ENCODE results near the gene DIAPH2. TPM values are rescaled to one million over a fixed set of nuclear protein-coding genes. Genes with fewer than 3 reads are reported as not detected.

DIAPH2 gene
- total RNA-seq, 1 donor from 2014 or later = 34.7 TPM

DNA sequence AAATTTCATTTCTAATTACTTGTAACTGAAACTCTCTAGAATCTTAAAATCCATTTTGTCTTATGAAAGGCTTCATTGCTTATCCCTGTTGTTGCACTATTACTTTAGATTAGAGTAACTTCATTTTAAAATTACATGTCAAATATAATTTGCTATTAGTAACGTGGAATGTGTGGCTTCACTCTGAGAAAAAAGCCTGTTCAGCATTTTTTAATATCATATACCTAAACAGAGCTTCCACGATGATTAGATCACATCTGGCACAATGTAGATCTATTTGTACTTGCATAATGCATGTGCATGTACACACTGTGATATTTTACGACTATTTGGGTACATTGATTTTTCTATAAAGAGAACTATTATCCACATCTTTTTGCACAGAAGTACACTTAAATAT, 847.2 kb downstream of the DIAPH2 start:
- DNase-seq (ENCODE audit: extremely low read depth, low read depth, low spot score) = no peak

GRCh38 chrX:97538745-97539144, 854.1 kb downstream of the DIAPH2 start:
- no peak for DNase-seq (ENCODE audit: extremely low read depth, low read depth, low spot score)

DNA sequence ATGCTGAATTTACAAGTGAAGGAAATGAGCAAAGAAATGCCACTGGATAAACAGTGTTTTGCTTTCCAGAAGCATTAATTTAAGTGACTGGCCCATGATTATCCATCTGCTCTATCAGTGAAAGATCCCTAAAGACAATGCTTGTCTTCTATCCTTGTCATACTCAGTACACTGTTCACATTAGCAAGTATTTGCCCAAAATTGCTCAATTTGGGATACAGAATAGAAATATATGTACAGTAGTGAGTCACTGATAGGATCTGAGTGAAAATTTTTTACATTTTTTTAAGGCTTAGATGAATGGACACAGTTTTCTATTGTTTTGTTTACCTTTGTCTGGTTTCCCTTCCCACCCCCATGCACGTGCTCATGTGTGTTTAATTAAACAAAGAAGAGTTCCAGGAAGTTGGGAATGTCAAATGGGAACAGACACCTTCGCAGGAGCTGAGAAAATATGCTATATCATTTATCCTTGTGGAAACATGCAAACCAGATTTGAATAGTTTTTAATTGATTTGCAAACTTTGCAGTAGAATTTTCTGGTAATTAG, 855.4 kb downstream of the DIAPH2 start:
- DNase-seq (ENCODE audit: extremely low read depth, low read depth, low spot score) = no peak

GRCh38 chrX:97547877-97548578, 863.4 kb downstream of the DIAPH2 start:
- no peak for DNase-seq (ENCODE audit: extremely low read depth, low read depth, low spot score)

GRCh38 chrX:97551821-97552220, 867.2 kb downstream of the DIAPH2 start:
- no peak for DNase-seq (ENCODE audit: extremely low read depth, low read depth, low spot score)

DNA sequence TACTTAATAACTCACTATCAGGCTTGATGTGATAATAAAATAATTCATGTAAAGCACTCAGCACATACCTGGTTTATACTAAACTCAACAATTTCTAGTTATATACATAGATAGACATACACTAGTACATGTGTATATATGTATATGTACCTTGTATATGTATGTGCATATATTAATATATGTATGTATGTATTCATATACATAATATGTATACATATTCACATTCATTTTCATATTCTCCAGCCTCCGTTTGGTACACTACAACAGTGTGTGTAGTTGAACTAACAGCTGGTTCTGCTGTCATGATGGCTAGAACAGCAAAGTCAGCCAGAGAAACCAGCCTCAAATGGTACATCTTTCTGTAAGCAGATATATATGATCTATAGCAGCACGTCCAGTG, 869.2 kb downstream of the DIAPH2 start:
- DNase-seq (ENCODE audit: extremely low read depth, low read depth, low spot score) = no peak

DNA sequence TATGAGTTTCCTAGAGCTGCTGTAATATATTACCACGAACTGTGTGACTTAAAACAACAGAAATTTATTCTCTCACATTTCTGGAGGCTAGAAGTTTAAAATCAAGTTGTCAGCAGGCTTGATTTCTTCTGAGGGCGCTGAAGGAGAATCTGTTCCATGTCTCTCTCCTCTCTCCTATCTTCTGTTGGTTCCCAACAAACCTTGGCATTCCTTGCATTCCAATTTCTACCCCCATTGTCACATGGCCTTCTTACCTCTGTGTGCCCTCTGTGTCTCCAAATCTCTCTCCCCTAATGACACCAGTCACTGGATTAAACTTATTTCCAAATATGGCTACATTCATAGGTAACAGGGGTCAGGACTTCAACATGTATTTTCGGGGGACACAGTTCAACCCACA, 871.7 kb downstream of the DIAPH2 start:
- DNase-seq (ENCODE audit: extremely low read depth, low read depth, low spot score) = no peak

DNA sequence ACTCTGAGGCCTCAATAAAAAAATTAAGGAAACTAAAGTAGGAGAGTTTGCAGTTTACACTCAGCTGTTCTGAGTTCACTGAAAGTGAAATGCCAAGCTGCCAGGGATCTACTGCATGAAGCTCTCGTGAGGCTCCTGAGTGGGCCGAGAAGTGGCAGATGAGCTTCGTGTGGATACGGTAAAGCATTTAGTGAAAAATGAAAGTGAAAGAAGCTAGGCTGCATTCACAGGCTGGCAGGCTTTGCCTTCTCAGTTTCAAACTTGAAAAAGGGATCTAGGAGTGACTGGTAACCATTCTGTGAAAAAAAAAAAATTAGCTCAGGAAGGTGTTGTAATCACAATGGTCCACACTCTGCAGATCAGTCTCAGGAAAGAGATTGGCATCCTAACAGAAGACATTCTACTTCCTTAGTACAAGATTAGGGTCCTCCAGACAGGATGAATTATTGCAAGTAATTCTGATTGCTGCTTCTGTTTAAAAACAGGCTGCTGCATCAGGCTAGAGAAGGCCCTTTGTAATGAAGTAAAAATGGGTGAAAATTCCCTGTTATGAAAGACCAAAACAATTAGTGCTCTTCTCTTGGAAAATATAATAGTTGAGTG, 879.0 kb downstream of the DIAPH2 start:
- DNase-seq (ENCODE audit: extremely low read depth, low read depth, low spot score) = no peak

GRCh38 chrX:97564496-97564895, 879.9 kb downstream of the DIAPH2 start:
- no peak for DNase-seq (ENCODE audit: extremely low read depth, low read depth, low spot score)

DNA sequence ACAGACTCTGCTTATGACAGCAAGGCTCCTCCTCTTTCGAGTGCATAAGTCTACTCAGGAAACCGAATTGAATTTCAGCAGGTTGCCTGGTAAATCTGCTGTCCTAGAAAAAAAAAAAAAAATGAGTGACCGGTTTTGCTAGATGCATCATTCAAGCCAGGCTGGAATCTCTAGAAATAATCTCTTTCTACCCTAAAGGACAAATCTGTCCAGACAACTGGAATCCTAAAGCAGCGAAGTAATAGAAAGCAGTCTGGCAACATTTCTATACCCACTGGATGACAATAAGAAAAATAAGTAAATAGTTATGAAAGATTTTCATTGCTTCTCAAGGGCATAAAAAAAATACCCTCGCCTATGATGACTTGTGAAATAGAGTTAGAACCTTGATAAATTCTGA, 902.5 kb downstream of the DIAPH2 start:
- no peak for DNase-seq (ENCODE audit: extremely low read depth, low read depth, low spot score)

DNA sequence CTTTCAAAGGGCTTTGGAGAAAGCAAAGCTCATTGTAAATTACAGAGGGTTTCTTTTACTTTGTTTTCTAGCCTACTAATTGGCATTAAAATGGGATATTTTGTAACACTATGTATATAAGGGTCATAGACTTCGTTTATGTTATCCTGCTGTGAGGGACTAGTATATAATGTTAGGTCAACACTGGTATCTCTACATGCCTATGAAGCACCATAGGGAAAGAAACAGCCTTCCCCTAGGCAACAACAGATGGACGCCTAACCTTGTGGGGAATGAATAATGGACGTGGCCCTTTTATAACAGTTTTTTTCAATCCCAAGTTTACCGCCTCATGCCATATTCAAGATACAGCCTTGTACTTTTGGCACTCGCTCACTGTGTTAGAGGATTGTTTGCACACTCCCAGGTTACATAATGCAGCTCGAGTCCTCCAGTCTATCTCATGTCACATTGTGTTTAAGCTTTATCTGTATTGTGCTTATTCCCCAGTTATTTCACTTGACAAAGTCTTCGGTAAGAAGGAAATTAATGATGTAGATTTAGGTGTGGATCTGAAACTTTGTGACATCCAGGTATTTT, 910.1 kb downstream of the DIAPH2 start:
- DNase-seq (ENCODE audit: extremely low read depth, low read depth, low spot score) = no peak

DNA sequence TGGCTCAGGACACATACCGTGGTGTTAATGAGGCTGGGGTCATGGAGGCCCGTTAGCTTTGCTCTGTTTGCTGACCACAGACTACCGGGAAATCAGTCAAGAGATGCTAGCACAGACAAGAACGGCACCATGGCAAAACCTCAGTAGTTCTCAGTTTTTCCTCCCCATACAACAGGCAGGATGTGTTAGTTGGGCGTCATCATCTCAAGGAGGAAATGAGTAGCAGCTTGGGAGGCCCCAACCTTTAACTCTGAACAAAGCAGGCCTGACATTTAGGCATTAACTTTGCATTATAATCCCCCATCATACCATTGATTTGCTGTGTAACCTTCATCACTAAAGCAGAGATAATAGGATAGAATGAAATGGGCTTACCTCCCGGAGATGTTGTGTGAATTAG, 913.3 kb downstream of the DIAPH2 start:
- no peak for DNase-seq (ENCODE audit: extremely low read depth, low read depth, low spot score)

DNA sequence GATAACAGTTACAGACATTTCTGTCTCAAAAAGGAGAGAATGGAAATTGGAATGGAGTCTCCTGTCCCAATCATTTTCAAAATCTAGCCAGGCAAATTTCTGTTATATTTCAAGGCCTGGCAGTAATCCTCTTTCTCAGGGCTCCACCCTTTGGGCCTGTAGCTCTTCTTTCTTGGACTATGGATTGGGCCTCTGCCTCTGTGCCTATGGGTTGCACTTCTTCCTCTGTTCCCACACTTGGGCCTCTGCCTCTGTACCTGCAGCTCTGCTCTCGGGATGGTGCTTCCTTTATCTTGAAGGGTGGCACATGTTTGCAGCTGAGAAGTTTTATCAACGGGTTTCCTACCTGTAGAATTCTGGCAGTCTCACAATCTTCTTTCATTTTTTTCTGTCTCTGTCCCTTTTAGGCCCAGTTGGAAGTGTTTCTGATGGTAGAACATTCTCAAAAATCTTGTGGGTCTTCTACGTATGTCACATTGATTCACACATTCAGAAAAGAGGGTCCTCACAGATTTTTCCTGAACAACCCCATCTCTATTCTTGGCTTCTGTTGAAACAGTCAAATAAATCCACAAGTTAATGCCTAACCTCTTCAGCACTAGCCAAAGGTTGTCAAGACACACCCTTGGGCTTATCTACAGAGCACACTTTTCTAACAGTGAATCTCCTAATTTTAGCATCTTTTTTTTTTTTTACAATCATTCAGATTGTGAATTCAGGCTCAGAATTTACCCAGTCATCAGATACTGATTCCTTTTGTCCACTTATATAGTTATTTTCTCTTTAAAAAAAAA, 918.0 kb downstream of the DIAPH2 start:
- no peak for DNase-seq (ENCODE audit: extremely low read depth, low read depth, low spot score)

GRCh38 chrX:97605271-97605670, 920.6 kb downstream of the DIAPH2 start:
- no peak for DNase-seq (ENCODE audit: extremely low read depth, low read depth, low spot score)

GRCh38 chrX:97609357-97609756, 924.7 kb downstream of the DIAPH2 start:
- DNase-seq (ENCODE audit: extremely low read depth, low read depth, low spot score) = no peak

DNA sequence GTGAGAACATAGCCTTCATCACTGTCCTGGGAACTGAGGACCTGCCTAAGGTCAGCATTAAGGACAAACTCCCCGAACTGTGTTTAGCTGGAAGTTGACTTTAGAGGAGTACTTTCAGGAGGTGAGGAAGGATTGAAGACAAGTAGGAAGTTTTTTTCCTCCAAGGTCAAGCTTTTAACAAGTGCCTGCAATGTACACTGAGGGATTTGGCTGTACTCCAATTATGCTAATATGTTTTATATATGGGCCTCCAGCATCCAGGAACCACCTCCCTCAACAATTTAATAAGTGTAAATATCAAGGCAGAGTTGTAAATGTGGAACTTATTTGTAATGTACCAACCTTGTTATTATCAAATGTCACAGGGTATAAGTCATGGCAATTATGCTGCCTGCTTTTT, 925.3 kb downstream of the DIAPH2 start:
- DNase-seq (ENCODE audit: extremely low read depth, low read depth, low spot score) = no peak

DNA sequence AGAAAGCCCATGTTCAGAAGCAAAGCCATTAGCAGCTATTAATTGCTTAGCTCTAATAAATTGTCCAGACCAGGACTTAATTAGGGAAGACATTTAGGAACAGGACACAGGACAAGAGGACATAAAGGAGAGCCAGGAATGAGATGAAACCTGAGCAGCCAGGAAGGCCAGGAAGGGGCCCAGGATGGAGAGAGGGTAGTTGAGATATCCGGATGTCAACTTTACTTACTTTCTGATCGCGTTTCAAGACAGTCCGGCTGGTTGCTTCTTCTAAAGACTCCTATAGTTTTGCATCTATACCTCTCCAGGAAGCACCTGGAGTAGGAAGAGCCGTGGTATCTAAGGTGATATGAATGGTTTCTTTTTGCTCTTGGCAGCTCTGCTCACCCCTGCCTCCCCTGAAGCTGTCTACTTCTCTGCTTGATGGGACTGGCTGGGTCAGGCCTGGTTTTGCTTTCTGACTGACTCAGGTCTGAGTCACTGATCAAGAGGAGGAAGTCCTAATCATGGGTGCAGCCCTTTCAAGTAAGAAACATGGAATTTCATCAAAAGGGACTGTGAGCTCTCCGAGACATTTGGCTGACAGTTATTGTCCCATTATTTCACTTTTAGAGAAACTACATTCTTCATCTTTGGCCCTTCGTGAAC, 932.4 kb downstream of the DIAPH2 start:
- no peak for DNase-seq (ENCODE audit: extremely low read depth, low read depth, low spot score)

DNA sequence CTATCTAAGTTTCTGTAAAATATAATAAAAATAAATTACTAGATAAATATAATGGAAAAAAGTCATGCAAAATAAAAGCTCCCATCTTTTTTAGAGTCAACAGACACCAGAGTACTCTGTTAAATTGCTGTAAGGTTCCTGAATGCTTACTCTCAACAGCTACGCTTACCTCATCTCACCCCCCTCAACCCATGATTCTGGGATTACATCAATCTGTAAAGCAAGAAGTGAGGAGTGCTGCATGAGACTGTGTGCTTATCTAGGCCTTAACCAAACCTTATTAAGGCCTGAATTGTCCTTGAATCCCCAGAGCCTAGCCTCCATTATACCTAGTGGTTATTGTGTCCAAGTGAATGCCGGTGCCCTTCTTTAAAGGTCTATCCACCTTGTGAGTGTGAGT, 934.9 kb downstream of the DIAPH2 start:
- DNase-seq (ENCODE audit: extremely low read depth, low read depth, low spot score) = no peak

- DNase-seq (ENCODE audit: extremely low read depth, low read depth, low spot score) = no peak
These were observed 937.5 kb downstream of the DIAPH2 start for GRCh38 chrX:97622111-97622510.

DNA sequence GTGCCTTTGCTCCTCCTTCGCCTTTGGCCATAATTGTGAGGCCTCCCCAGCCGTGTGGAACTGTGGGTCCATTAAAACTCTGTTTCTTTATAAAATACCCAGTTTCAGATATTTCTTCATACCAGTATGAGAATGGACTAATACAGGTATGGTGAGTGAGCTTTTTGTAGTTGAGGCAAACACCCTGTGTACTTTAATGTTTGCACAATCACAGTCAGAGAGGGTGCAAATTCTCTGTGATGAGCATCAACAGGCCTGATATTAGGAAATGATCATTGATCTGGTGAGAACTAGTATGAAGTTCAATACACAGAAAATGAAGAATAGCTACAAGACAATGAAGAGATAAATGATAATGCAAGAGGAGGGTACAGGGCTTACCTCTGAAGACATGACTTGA, 943.7 kb downstream of the DIAPH2 start:
- no peak for DNase-seq (ENCODE audit: extremely low read depth, low read depth, low spot score)
